GM18861 (cell line): ENCODE measurements around the gene E4F1.
A peak's percentile ranks its signal among the peaks of the same experiment; 100 is the strongest.

Source experiments
- ATAC-seq: cut with Tn5 transposase; IDR thresholded peaks from one replicate; pipeline ENCODE4 v1.9.1; 2021; ENCODE audit not compliant: unreplicated experiment

E4F1 gene

GRCh38 chr16:2223221-2223941 is at the start of gene E4F1:
Gene E4F1, plus strand, starts transcription at chr16:2223591. Its CDS starts 23 bp downstream, at chr16:2223614.
- ATAC-seq = peak; percentile 86

DNA sequence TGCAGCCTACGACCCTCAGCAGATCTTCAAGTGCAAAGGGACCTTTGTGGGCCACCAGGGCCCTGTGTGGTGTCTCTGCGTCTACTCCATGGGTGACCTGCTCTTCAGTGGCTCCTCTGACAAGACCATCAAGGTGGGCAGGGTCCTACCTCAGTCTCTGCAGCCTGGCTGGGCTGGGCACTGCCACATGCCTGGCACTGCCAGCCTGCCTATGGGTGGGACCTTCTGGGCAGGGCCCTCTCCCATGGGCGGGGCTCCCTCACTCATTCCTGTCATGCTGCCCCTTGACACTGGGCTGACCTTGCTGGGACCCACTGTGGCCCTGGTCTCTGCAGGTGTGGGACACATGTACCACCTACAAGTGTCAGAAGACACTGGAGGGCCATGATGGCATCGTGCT is 49.5 kb upstream of the E4F1 start:
- ATAC-seq = no peak

DNA sequence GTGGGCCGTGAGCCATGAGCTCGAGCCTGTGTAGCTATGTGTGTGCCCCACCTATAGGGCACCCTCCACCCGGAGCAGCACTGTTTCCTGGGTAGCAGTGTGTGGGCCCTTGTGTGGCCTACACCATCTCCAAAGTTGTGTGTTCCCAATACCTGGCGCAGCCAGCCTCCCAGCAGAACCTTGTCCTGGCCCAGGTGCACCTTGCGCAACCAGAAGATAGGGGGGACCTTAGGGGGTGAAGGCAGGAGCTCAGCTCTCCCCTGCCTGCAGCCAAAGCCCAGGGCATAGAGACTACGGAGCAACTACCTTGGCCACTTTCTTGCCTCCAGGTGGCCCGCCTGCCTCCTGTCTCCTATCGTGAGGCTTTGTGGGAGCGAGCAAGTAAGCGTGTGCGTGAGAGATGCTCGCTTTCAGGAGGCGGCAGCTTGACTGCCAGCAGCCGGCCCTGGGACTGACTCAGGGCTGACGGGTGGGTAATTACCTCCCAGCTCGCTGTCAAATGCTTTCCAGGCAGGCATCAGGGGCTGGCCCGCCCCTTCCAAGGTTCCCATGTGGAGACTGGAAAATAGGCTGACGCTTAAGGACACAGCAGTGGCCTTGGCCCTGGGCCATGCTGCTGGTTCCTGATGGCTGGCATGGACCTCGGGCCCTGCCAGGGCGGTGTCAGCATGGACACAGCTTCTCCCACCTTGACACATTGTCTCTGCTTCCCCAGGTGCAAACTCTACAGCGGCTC is 48.8 kb upstream of the E4F1 start:
- no peak for ATAC-seq

GRCh38 chr16:2175454-2175853 is 47.9 kb upstream of the E4F1 start:
- no peak for ATAC-seq

- no peak for ATAC-seq
Measured at GRCh38 chr16:2176047-2176446, 47.3 kb upstream of the E4F1 start.

GRCh38 chr16:2177101-2177500 is 46.3 kb upstream of the E4F1 start:
- no peak for ATAC-seq

DNA sequence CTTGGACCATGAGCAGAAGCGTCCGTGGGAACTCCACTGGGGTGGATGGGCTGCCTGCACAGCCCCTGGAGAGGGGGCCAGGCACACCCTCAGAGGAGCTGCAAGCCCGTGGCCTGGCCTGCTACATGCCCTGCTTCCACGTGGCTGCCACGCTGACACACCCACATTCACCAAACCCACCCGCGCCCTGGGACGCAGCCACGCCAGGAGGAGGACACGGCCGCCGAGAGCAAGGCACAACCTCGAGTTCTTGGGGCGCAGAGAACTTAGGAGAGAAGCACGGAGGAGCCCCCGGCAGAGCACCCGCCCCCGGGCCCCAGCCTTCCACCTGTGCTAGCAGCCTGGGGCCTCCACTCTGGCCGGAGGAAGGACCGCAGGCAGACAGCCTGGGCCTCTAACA is 45.8 kb upstream of the E4F1 start:
- ATAC-seq = no peak

GRCh38 chr16:2178321-2179106 is 44.9 kb upstream of the E4F1 start:
- no peak for ATAC-seq

DNA sequence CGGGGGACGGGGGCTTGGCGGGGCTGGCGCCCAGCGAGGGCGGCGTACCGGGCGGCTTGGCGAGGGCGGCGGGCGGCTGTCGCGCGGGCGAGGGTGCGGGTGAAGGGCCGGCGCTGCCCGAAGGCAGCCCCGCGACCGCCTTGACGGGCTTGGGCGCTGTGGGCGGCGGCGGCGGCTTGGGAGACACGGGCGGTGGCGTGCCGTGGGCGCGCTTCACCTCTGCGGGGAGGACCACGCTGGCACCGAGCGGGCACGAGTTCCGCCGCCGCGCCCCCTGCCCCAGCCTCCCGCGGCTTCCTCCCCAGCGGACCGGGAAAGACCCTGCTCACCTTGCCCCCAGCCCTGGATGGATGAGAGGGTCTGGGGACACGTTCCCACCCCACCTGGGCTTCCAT is 44.3 kb upstream of the E4F1 start:
- no peak for ATAC-seq

DNA sequence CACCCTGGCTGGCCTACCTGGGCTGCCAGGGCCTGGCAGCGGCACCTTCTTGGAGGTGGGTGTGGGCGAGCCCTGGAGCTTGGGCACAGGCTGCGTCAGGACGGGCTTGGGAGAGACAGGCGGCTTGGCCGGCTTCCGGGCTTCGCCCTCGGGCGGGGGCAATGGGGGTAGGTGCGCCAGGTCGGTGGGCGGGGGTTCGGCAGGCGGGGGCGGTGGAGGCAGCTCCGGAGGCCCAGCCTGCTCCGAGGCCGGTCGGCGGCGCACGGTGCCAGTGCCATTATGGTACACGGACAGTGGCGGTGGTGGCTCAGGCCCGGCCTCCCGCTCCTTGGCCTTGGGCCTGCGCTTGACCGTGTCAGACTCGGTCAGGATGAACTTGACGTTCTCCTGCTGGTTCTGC is 43.8 kb upstream of the E4F1 start:
- ATAC-seq = no peak

- no peak for ATAC-seq
Measured at GRCh38 chr16:2180461-2180860, 42.9 kb upstream of the E4F1 start.

GRCh38 chr16:2180962-2181923 is 42.1 kb upstream of the E4F1 start:
- ATAC-seq = no peak

DNA sequence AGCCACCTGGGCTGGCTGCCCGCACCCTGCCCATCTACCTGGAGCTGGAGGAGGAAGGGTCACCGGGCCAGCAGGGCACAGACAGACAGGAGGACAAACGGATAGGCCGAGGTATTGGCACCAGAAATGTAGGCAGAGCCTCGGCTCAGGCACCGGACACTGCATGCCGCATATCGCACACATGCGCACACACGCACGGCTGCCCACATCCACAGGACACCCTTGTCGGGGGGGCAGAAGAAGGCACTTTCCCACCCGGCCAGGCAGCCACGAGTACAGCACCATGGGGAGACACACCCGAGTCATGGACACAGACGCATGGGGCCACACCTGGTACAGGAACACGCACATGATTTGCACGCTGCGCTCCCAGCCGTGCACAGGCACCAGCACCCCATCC is 41.4 kb upstream of the E4F1 start:
- ATAC-seq = no peak

DNA sequence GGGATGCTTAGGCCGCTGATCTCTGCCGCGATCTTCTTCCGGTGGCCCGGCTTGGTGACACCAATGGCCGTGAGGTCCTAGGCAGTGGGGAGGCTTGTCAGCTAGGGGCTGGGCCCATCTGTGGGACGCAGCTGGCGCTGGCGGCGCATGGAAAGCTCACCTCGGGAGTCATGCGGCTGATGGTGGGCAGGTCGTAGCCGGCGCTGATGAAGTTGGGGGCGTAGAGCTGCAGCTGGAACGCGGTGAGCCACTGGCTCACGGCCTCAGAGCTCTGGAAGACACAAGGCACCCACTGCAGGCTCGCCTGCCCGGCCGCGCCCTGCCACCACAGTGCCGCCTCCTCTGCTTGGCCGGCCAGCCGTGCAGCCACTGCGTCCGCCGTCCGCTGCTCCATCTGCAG is 39.7 kb upstream of the E4F1 start:
- no peak for ATAC-seq

DNA sequence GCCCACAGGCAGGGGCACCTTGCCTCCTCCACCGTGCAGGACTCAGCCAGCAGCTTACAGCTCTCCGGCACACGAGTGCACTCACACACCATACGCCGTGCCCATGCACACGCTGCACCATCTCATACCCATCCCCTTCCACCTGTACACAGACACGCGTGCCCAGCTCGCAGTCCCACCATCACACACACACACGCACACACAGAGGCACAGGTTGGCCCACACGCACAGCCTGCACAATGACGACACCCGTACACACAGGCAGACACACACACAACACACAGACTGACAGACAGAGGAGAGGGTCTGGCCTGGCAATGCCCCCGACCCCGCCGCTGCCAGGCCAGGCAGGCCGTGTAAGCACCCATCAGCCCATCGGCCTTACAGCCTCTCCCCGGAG is 39.0 kb upstream of the E4F1 start:
- no peak for ATAC-seq

DNA sequence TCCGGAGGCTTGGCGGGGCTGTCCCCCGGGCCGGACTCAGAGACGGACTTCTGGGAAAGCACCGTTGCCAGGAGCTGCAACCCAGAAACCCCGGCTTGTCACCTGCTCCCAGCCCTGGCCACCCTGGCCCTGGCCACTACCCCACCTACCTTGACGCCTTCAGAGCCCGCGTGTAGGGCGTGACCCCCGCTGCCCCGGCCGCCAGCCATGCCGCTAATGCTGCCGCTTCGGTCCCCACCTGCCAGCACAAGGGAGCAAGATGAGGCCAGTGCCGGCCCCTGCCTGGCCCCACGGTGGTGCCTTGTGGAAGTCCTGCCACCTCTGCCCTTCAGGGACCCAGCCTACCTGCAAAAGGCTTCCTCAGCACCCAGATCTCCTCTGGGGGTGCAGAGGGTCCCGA is 38.4 kb upstream of the E4F1 start:
- no peak for ATAC-seq

DNA sequence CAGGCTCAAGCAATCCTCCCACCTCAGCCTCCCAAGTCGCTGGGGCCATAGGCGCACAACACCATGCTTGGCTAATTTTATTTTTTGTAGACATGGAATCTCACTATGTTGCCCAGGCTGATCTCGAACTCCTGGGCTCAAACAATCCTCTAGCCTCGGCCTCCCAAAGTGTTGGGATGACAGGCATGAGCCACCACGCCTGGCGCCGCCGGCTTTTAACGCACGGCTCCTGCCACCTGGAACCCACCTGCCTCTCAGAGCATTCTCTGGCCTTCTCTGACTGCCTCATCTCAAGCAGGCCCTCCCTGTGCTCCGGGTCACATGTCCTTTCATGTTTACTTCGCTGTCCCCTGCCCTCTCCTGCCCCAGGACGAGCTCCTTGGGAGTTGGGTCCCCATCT is 37.3 kb upstream of the E4F1 start:
- ATAC-seq = no peak

DNA sequence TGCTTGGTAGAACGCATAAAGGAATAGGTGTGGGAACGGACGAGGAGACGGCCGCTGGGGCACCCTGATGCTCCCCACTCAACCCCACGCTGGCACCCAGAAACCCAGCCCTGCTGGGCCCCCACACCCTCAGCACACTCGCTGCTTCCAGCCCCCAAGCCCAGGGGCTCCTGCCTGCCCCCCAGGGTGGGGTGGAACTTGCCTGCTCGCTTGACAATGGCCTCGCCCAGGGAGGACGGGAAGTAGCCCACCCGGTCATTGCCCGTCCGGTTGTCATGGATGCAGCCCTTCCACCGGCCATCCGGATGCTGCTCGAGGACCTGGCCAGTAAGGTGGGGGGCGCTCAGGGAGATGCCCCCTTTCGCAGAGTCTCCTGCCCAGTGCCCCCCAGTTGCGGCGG is 36.9 kb upstream of the E4F1 start:
- ATAC-seq = no peak

GRCh38 chr16:2187212-2187611 is 36.2 kb upstream of the E4F1 start:
- ATAC-seq = no peak

- ATAC-seq = no peak
Measured at GRCh38 chr16:2188395-2188794, 35.0 kb upstream of the E4F1 start.
